CD14-positive monocyte (primary cell): ENCODE results near the gene CAMKV. TPM values are rescaled to one million over a fixed set of nuclear protein-coding genes. Genes with fewer than 3 reads are reported as not detected.

ENCODE experiments used
- DNase-seq, 3 donors: peaks; one replicate each; pipeline ENCODE4 v3.0.0-alpha.2; 2011 to 2022
- H2AFZ ChIP-seq: 2 replicates; pipeline ENCODE4 v1.6.0; 2012; ENCODE audit warnings: mild to moderate bottlenecking, low read depth, low read length, inconsistent platforms; ENCODE audit not compliant: insufficient read depth, poor library complexity, severe bottlenecking
- H3K27ac ChIP-seq, 2 donors: 1 replicate in 1 of 2; 2 replicates in 1 of 2; pipeline ENCODE4 v1.5.1; 2012 to 2013; ENCODE audit warnings: low read length in 2 of 2, control low read depth in 1 of 2, inconsistent platforms in 1 of 2, low read depth in 1 of 2, mild to moderate bottlenecking in 1 of 2
- H3K27me3 ChIP-seq, 2 donors: one replicate each; pipeline versions ENCODE4 v1.6.0 to v1.6.1; 2011 to 2013; ENCODE audit warnings: low read length in 2 of 2; ENCODE audit not compliant: control insufficient read depth in 2 of 2, insufficient read depth in 2 of 2
- H3K36me3 ChIP-seq, 2 donors: replicated peaks in 1 of 2; 1 replicate in 1 of 2; 2 replicates in 1 of 2; pipeline versions ENCODE4 v1.5.1 to v1.6.1; 2012 to 2013; ENCODE audit warnings: low read length in 2 of 2, control low read depth in 1 of 2, inconsistent platforms in 1 of 2, mild to moderate bottlenecking in 1 of 2; ENCODE audit not compliant: insufficient read depth in 2 of 2, control insufficient read depth in 1 of 2
- H3K4me1 ChIP-seq, 2 donors: 1 replicate in 1 of 2; 2 replicates in 1 of 2; pipeline versions ENCODE4 v1.5.1 to v1.6.1; 2012 to 2013; ENCODE audit warnings: low read length in 2 of 2, control low read depth in 1 of 2, inconsistent platforms in 1 of 2, mild to moderate bottlenecking in 1 of 2, moderate library complexity in 1 of 2; ENCODE audit not compliant: insufficient read depth in 2 of 2, control insufficient read depth in 1 of 2
- H3K4me2 ChIP-seq: replicated peaks from 2 replicates; pipeline ENCODE3; 2012; ENCODE audit warnings: low read length, moderate library complexity, mild to moderate bottlenecking; ENCODE audit not compliant: poor library complexity, severe bottlenecking; ENCODE audit errors: extremely low read depth
- H3K4me3 ChIP-seq, 3 experiments: fragments of 200-600 bp in 1 of 3; sonication (generic) in 1 of 3; replicated peaks in 1 of 3; 1 replicate in 2 of 3; 2 replicates in 1 of 3; pipeline ENCODE4 v1.5.1; 2011 to 2013; ENCODE audit warnings: low read length in 3 of 3, mild to moderate bottlenecking in 3 of 3, control low read depth in 2 of 3, low read depth in 2 of 3, inconsistent platforms in 1 of 3, moderate library complexity in 1 of 3
- H3K79me2 ChIP-seq: 2 replicates; pipeline ENCODE4 v1.6.0; 2012; ENCODE audit warnings: mild to moderate bottlenecking, control low read depth, inconsistent platforms, low read length, moderate library complexity; ENCODE audit not compliant: insufficient read depth
- H3K9ac ChIP-seq: 2 replicates; pipeline ENCODE4 v1.6.0; 2017; ENCODE audit warnings: low read length, mild to moderate bottlenecking; ENCODE audit not compliant: insufficient read depth, poor library complexity, severe bottlenecking
- H3K9me3 ChIP-seq, 2 donors: replicated peaks in 1 of 2; 1 replicate in 1 of 2; 2 replicates in 1 of 2; pipeline versions ENCODE4 v1.5.1 to v1.6.1; 2012 to 2013; ENCODE audit warnings: low read length in 2 of 2, control low read depth in 1 of 2; ENCODE audit not compliant: control insufficient read depth in 1 of 2, insufficient read depth in 1 of 2
- H4K20me1 ChIP-seq: 2 replicates; pipeline ENCODE4 v1.6.0; 2012; ENCODE audit warnings: mild to moderate bottlenecking, low read length, control low read depth, moderate library complexity; ENCODE audit not compliant: insufficient read depth
- H3K27ac Mint-ChIP-seq, 7 donors: one replicate each; pipeline ENCODE4 v1.8.0; 2020; ENCODE audit warnings: mild to moderate bottlenecking in 7 of 7, mixed read lengths in 7 of 7, moderate library complexity in 6 of 7, inconsistent platforms in 2 of 7
- H3K27me3 Mint-ChIP-seq, 3 donors: one replicate each; pipeline ENCODE4 v1.8.0; 2021 to 2022; ENCODE audit warnings: low read depth in 3 of 3, mild to moderate bottlenecking in 3 of 3, mixed read lengths in 3 of 3, moderate library complexity in 3 of 3, inconsistent platforms in 1 of 3
- H3K36me3 Mint-ChIP-seq, 2 donors: one replicate each; pipeline ENCODE4 v1.8.0; 2020; ENCODE audit warnings: mixed read lengths in 2 of 2, inconsistent platforms in 1 of 2, mild to moderate bottlenecking in 1 of 2
- H3K4me1 Mint-ChIP-seq: one replicate; pipeline ENCODE4 v1.8.0; 2020; ENCODE audit warnings: mild to moderate bottlenecking, mixed read lengths
- H3K4me3 Mint-ChIP-seq, 2 donors: one replicate each; pipeline ENCODE4 v1.8.0; 2020; ENCODE audit warnings: mild to moderate bottlenecking in 2 of 2, mixed read lengths in 2 of 2, moderate library complexity in 1 of 2
- H3K9me3 Mint-ChIP-seq, 7 donors: one replicate each; pipeline ENCODE4 v1.8.0; 2020 to 2022; ENCODE audit warnings: mixed read lengths in 7 of 7, mild to moderate bottlenecking in 6 of 7, moderate library complexity in 6 of 7, inconsistent platforms in 2 of 7
- WGBS: methylation state at CpG from one replicate; pipeline ENCODE4 v1.1.5; 2013; ENCODE audit warnings: missing lambda C conversion rate; ENCODE audit not compliant: insufficient coverage; 5-methylcytosine and 5-hydroxymethylcytosine counted together
- intact Hi-C, 2 donors: fragments of 100-400 bp; cut with micrococcal nuclease; formaldehyde crosslinking; loops; one replicate each; pipeline versions ENCODE4 v1.15.0 to v1.15.1; 2023
- polyA plus RNA-seq, 3 donors: library from polyadenylated mRNA; depleted of rRNA in 1 of 3; unstranded in 2 of 3; stranded (reverse) in 1 of 3; fragments of 300-500 nt in 2 of 3; fragments of >200 nt in 1 of 3; fragmentation: Illumina TruSeq in 2 of 3; gene quantifications; 1 replicate in 2 of 3; 2 replicates in 1 of 3; pipeline ENCODE4 v1.2.3, GENCODE V29; 2012 to 2021
- TF ChIP-seq, protein P1 (sequence below): fragments of 200-600 bp; IDR thresholded peaks from one replicate; pipeline ENCODE4 v1.8.0; 2022; ENCODE audit warnings: antibody characterized with exemption, mild to moderate bottlenecking

Gene CAMKV
- polyA plus RNA-seq, 3 donors, result 0.03 to 0.10 TPM; not detected in 1

DNA sequence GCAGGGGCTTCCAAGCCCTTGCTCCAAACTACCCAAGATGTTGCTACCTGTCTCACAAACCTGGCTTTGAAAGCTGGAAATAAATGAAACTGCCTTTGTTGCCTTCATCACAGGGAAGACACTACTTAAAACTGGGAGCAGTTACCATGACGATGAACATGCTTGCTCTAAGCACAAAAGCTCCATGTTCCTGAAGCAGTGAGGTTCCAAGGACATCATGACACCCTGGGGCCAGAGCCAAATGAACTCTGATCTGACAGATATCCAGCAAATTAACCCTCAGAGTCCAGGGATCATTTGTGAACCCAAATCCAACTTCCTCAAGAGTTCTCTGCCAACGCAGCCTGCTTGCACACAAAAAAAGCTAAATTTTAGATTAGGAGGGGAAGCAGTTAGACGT lies 24.0 kb downstream of the CAMKV start:
- Histone ChIP-seq H3K9ac (no peak overlapping the region), H3K9me3 (no peaks in the 10 kb centered on the region), H3K4me2 (no peak overlapping the region), H3K4me1 (no peaks in the 10 kb centered on the region), H3K27me3 (no peaks in the 10 kb centered on the region), H3K27ac (no peak overlapping the region), H3K79me2 (no peaks in the 10 kb centered on the region), H3K4me3 (no peak overlapping the region), H3K36me3 (peaks cover 19 to 68% of the 10 kb centered on the region in 2 donors), H2AFZ (no peak overlapping the region), H4K20me1 (no peaks in the 10 kb centered on the region)
- Mint-ChIP-seq H3K4me3 (no peak overlapping the region), H3K36me3 (peaks cover 35 to 57% of the 10 kb centered on the region in 2 donors), H3K4me1 (no peaks in the 10 kb centered on the region), H3K27me3 (peaks cover 0 to 1% (median 0%) of the 10 kb centered on the region in 3 donors), H3K9me3 (no peaks in the 10 kb centered on the region), H3K27ac (no peak overlapping the region)
- 100% methylated on average over 1 of the region's 3 CpGs for WGBS
- TF ChIP-seq, protein P1, sequence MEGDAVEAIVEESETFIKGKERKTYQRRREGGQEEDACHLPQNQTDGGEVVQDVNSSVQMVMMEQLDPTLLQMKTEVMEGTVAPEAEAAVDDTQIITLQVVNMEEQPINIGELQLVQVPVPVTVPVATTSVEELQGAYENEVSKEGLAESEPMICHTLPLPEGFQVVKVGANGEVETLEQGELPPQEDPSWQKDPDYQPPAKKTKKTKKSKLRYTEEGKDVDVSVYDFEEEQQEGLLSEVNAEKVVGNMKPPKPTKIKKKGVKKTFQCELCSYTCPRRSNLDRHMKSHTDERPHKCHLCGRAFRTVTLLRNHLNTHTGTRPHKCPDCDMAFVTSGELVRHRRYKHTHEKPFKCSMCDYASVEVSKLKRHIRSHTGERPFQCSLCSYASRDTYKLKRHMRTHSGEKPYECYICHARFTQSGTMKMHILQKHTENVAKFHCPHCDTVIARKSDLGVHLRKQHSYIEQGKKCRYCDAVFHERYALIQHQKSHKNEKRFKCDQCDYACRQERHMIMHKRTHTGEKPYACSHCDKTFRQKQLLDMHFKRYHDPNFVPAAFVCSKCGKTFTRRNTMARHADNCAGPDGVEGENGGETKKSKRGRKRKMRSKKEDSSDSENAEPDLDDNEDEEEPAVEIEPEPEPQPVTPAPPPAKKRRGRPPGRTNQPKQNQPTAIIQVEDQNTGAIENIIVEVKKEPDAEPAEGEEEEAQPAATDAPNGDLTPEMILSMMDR, result no peak
- intact Hi-C loops, result no loop called here
- no peak for DNase-seq

DNA sequence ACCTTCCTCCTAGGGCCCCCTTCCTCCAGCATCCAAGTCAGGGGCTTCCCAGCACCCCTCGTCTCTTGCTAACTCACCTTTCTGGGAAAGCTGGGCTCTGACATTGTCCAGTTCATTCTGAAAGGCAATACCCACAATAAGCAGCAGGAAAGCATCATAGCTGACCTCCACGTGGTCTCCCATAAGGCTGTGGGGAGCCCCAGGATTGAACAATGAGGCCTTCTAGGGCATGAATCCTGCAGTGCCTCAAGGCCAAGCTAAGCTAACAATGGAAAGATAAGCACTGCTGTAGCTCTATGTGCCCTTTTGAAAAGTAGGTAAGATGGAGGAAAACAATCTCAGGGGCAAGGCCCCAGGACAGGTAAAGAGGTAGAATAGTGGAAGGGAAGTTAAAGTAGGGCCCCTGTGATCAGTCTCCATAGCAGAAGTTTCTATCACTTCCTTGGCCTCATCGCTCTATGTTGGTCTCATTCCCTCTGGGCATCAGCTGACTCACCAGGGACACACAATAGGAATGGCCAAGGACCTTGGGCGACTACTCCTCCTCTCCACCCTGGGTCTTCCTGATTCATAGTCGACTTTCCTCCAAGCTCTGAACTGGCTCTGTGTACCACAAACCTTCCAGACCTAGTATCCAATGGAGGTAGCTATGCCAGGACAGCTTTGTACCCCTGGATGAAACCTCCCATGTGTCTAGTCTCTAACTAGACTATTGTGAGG lies 25.1 kb downstream of the CAMKV start:
- H3K4me3 ChIP-seq, result no peak overlapping the region
- 85% methylated on average over 5 of the region's 5 CpGs for WGBS
- intact Hi-C loops, result no loop called here
- no peak overlapping the region for H2AFZ ChIP-seq
- TF ChIP-seq, protein P1, result no peak
- no peak overlapping the region for H3K27ac ChIP-seq
- no peaks in the 10 kb centered on the region for H3K4me1 ChIP-seq
- H3K4me2 ChIP-seq, result no peak overlapping the region
- H3K27me3 ChIP-seq, result no peaks in the 10 kb centered on the region
- Mint-ChIP-seq H3K27me3 (peaks cover 0 to 1% (median 0%) of the 10 kb centered on the region in 3 donors), H3K9me3 (no peaks in the 10 kb centered on the region), H3K27ac (peak overlapping the region in 4 of 7 donors; percentile 27 to 79 (median 44)), H3K4me3 (no peak overlapping the region), H3K36me3 (peaks cover 35 to 57% of the 10 kb centered on the region in 2 donors), H3K4me1 (no peaks in the 10 kb centered on the region)
- H3K9ac ChIP-seq, result no peak overlapping the region
- H4K20me1 ChIP-seq, result no peaks in the 10 kb centered on the region
- H3K36me3 ChIP-seq, result peaks cover 19 to 68% of the 10 kb centered on the region in 2 donors
- no peaks in the 10 kb centered on the region for H3K9me3 ChIP-seq
- DNase-seq, result no peak
- H3K79me2 ChIP-seq, result no peaks in the 10 kb centered on the region
